Skeletal muscle tissue (tissue), 5 donors: Measurements from ENCODE around the gene TAF13. TPM values are rescaled to one million over a fixed set of nuclear protein-coding genes. Genes with fewer than 3 reads are reported as not detected.
"Not testable (repeated sequence)": the region's sequence is repeated elsewhere in the genome, so short reads cannot be mapped to it uniquely, and the experiment has no call there.

Experiments
- H3K27ac ChIP-seq: one replicate; pipeline ENCODE4 v1.7.0; 2013; ENCODE audit warnings: mild to moderate bottlenecking, low read depth, low read length, inconsistent platforms
- H3K27me3 ChIP-seq, 3 donors: one replicate each; pipeline ENCODE4 v1.7.0; 2013; ENCODE audit warnings: low read length in 3 of 3; ENCODE audit not compliant: control insufficient read depth in 3 of 3, insufficient read depth in 3 of 3
- H3K36me3 ChIP-seq, 3 donors: one replicate each; pipeline ENCODE4 v1.7.0; 2013; ENCODE audit warnings: low read length in 3 of 3; ENCODE audit not compliant: control insufficient read depth in 3 of 3, insufficient read depth in 3 of 3
- H3K4me1 ChIP-seq, 3 donors: one replicate each; pipeline ENCODE4 v1.7.0; 2013; ENCODE audit warnings: low read length in 3 of 3, mild to moderate bottlenecking in 3 of 3; ENCODE audit not compliant: control insufficient read depth in 3 of 3, insufficient read depth in 3 of 3
- H3K4me3 ChIP-seq, 3 donors: one replicate each; pipeline ENCODE4 v1.7.0; 2013; ENCODE audit warnings: low read length in 3 of 3
- H3K9ac ChIP-seq, 3 donors: one replicate each; pipeline ENCODE4 v1.7.0; 2013; ENCODE audit warnings: low read length in 3 of 3, mild to moderate bottlenecking in 3 of 3, moderate library complexity in 2 of 3, low read depth in 1 of 3
- H3K9me3 ChIP-seq, 3 donors: one replicate each; pipeline ENCODE4 v1.7.0; 2013; ENCODE audit warnings: low read length in 3 of 3; ENCODE audit not compliant: control insufficient read depth in 3 of 3
- small RNA-seq: library from RNA; depleted of rRNA; stranded (forward); fragments of <200 nt; gene quantifications from one replicate; pipeline ENCODE3, GENCODE V24; 2014
- total RNA-seq: library from RNA; depleted of rRNA; stranded (reverse); fragments of >200 nt; gene quantifications from one replicate; pipeline ENCODE4 v1.2.3, GENCODE V29; 2014
- donor health status: Osteomylitis.

TAF13 gene
- total RNA-seq, 1 donor from 2014 or later, result 23.0 TPM

- no peaks in the 10 kb centered on the region for H3K4me1 ChIP-seq
- no peak overlapping the region for H3K9ac ChIP-seq
- no peak overlapping the region for H3K4me3 ChIP-seq
- no peaks in the 10 kb centered on the region for H3K9me3 ChIP-seq
- H3K27me3 ChIP-seq, result no peaks in the 10 kb centered on the region
- no peak overlapping the region for H3K27ac ChIP-seq
- H3K36me3 ChIP-seq, result no peaks in the 10 kb centered on the region
These were observed 41.4 kb downstream of the TAF13 start for GRCh38 chr1:109034382-109034781.

GRCh38 chr1:109029493-109029892, 46.3 kb downstream of the TAF13 start:
- not testable (repeated sequence) for H3K36me3 ChIP-seq, H3K9ac ChIP-seq, H3K4me1 ChIP-seq, H3K9me3 ChIP-seq, H3K27me3 ChIP-seq, H3K4me3 ChIP-seq, H3K27ac ChIP-seq

- peaks cover 0 to 3% (median 3%) of the 10 kb centered on the region in 3 donors for H3K36me3 ChIP-seq
- no peak overlapping the region for H3K4me3 ChIP-seq
- no peaks in the 10 kb centered on the region for H3K9me3 ChIP-seq
- no peaks in the 10 kb centered on the region for H3K4me1 ChIP-seq
- no peaks in the 10 kb centered on the region for H3K27me3 ChIP-seq
- H3K27ac ChIP-seq, result no peak overlapping the region
- H3K9ac ChIP-seq, result no peak overlapping the region
These were observed 48.0 kb downstream of the TAF13 start for GRCh38 chr1:109027841-109028240.

- no peak overlapping the region for H3K4me3 ChIP-seq
These were observed 50.1 kb downstream of the TAF13 start for GRCh38 chr1:109025694-109026093.

GRCh38 chr1:109024646-109025045, 51.2 kb downstream of the TAF13 start:
- H3K27ac ChIP-seq, result no peak overlapping the region
- no peaks in the 10 kb centered on the region for H3K9me3 ChIP-seq
- peaks cover 0 to 3% (median 3%) of the 10 kb centered on the region in 3 donors for H3K36me3 ChIP-seq
- H3K4me3 ChIP-seq, result no peak overlapping the region
- H3K27me3 ChIP-seq, result no peaks in the 10 kb centered on the region
- H3K9ac ChIP-seq, result no peak overlapping the region
- H3K4me1 ChIP-seq, result no peaks in the 10 kb centered on the region

More at GRCh38 chr1:109025694-109026093, 50.1 kb downstream of the TAF13 start:
- Histone ChIP-seq H3K27me3 (no peaks in the 10 kb centered on the region), H3K4me1 (no peaks in the 10 kb centered on the region), H3K36me3 (peaks cover 0 to 3% (median 3%) of the 10 kb centered on the region in 3 donors), H3K9me3 (no peaks in the 10 kb centered on the region), H3K9ac (no peak overlapping the region), H3K27ac (no peak overlapping the region)

- Histone ChIP-seq H3K4me1 (no peaks in the 10 kb centered on the region), H3K27me3 (no peaks in the 10 kb centered on the region), H3K4me3 (no peak overlapping the region), H3K9me3 (peaks cover 0 to 4% (median 0%) of the 10 kb centered on the region in 3 donors), H3K27ac (no peak overlapping the region), H3K36me3 (peaks cover 7 to 18% (median 10%) of the 10 kb centered on the region in 3 donors), H3K9ac (no peak overlapping the region)
These were observed 55.0 kb downstream of the TAF13 start for GRCh38 chr1:109020693-109021257.

- not testable (repeated sequence) for H3K9ac ChIP-seq
These were observed 58.1 kb downstream of the TAF13 start for GRCh38 chr1:109017719-109018118.

GRCh38 chr1:109017134-109017533, 58.7 kb downstream of the TAF13 start:
- peaks cover 0 to 2% (median 0%) of the 10 kb centered on the region in 3 donors for H3K4me1 ChIP-seq
- H3K9me3 ChIP-seq, result peaks cover 0 to 4% (median 0%) of the 10 kb centered on the region in 3 donors
- no peaks in the 10 kb centered on the region for H3K27me3 ChIP-seq
- H3K4me3 ChIP-seq, result no peak overlapping the region
- H3K9ac ChIP-seq, result no peak overlapping the region
- H3K36me3 ChIP-seq, result peaks cover 7 to 23% (median 13%) of the 10 kb centered on the region in 3 donors
- H3K27ac ChIP-seq, result no peak overlapping the region

More at GRCh38 chr1:109017719-109018118, 58.1 kb downstream of the TAF13 start:
- not testable (repeated sequence) for H3K27me3 ChIP-seq, H3K4me1 ChIP-seq, H3K27ac ChIP-seq, H3K4me3 ChIP-seq, H3K9me3 ChIP-seq
- peaks cover 7 to 22% (median 11%) of the 10 kb centered on the region in 3 donors for H3K36me3 ChIP-seq

Small RNA genes lying within 50 kb of the gene (small RNA-seq; reads per million reads assigned to genes)
- not detected for gene AL356488.2
- not detected for gene BX679664.1

Other genes with a start within 250 kb of the TAF13 start
- under 0.01 TPM for gene AKNAD1, start 218.9 kb downstream of the TAF13 start, total RNA-seq
- 67.3 TPM for gene GPSM2, start 199.0 kb downstream of the TAF13 start, total RNA-seq
- gene CLCC1, start 112.5 kb downstream of the TAF13 start, total RNA-seq, result 23.5 TPM
- gene WDR47, start 33.9 kb downstream of the TAF13 start, total RNA-seq, result 13.0 TPM
- 20.4 TPM for gene TMEM167B, start 14.8 kb upstream of the TAF13 start, total RNA-seq
- under 0.01 TPM for gene ELAPOR1, start 38.1 kb upstream of the TAF13 start, total RNA-seq
- gene SARS1, start 137.9 kb upstream of the TAF13 start, total RNA-seq, result 87.7 TPM
- gene CELSR2, start 173.5 kb upstream of the TAF13 start, total RNA-seq, result 1.6 TPM
- gene PSRC1, start 207.1 kb upstream of the TAF13 start, total RNA-seq, result 1.6 TPM
- gene MYBPHL, start 231.0 kb upstream of the TAF13 start, total RNA-seq, result under 0.01 TPM